H1 (cell line): ENCODE results near the gene HIVEP3. TPM values are rescaled to one million over a fixed set of nuclear protein-coding genes. Genes with fewer than 3 reads are reported as not detected.

ENCODE experiments used
- CTCF ChIA-PET: fragments of 300-600 bp; sonication (Branson Sonifier 250); formaldehyde crosslinking; loops from one replicate; lab custom pipeline; 2021; ENCODE audit not compliant: partially characterized antibody; lab: Charles Lee
- POLR2A ChIA-PET: fragments of 300-600 bp; sonication (Branson Sonifier 250); formaldehyde crosslinking; loops from one replicate; lab custom pipeline; 2021; ENCODE audit warnings: inconsistent platforms; ENCODE audit not compliant: partially characterized antibody; lab: Charles Lee
- DNase-seq, 2 experiments: peaks; one replicate each; pipeline versions ENCODE4 v3.0.0 to v3.0.0-alpha.2; 2010 to 2022; ENCODE audit warnings: low spot score in 2 of 2, low read depth in 1 of 2, mixed read lengths in 1 of 2
- FAIRE-seq: peaks from 2 replicates; lab custom pipeline; 2011; peaks lifted over from hg19 to GRCh38; lab: Jason Lieb, UNC
- H2AFZ ChIP-seq: 2 replicates; pipeline ENCODE4 v1.8.1; 2012; ENCODE audit warnings: low read length, inconsistent platforms
- H2AK5ac ChIP-seq: 2 replicates; pipeline ENCODE4 v1.6.1; 2013; ENCODE audit warnings: low read depth, low read length
- H2BK120ac ChIP-seq: replicated peaks from 2 replicates; pipeline ENCODE3; 2013; ENCODE audit warnings: low read depth, low read length, inconsistent platforms
- H2BK12ac ChIP-seq: 2 replicates; pipeline ENCODE4 v1.6.1; 2013; ENCODE audit warnings: low read depth, low read length
- H2BK15ac ChIP-seq: 2 replicates; pipeline ENCODE4 v1.6.1; 2013; ENCODE audit warnings: low read length
- H2BK20ac ChIP-seq: 2 replicates; pipeline ENCODE4 v1.6.1; 2013; ENCODE audit warnings: low read length
- H2BK5ac ChIP-seq: 2 replicates; pipeline ENCODE4 v1.6.1; 2013; ENCODE audit warnings: low read depth, low read length
- H3K14ac ChIP-seq: 2 replicates; pipeline ENCODE4 v1.6.1; 2013; ENCODE audit warnings: inconsistent platforms; ENCODE audit not compliant: insufficient read length
- H3K18ac ChIP-seq: 2 replicates; pipeline ENCODE4 v1.6.1; 2013; ENCODE audit warnings: low read length; ENCODE audit errors: extremely low read depth
- H3K23ac ChIP-seq: 2 replicates; pipeline ENCODE4 v1.6.1; 2013; ENCODE audit warnings: inconsistent platforms; ENCODE audit not compliant: insufficient read length
- H3K23me2 ChIP-seq: 2 replicates; pipeline ENCODE4 v1.6.1; 2013; ENCODE audit warnings: low read depth, low read length
- H3K27ac ChIP-seq: 2 replicates; pipeline ENCODE4 v1.6.1; 2011; ENCODE audit warnings: low read depth, low read length, inconsistent platforms
- H3K27me3 ChIP-seq, 4 experiments: replicated peaks in 1 of 4; 1 replicate in 1 of 4; 2 replicates in 3 of 4; pipeline versions ENCODE4 v1.6.1 to v1.8.1; 2011 to 2013; ENCODE audit warnings: low read length in 3 of 4, mild to moderate bottlenecking in 3 of 4, inconsistent platforms in 2 of 4, mixed read lengths in 2 of 4, moderate library complexity in 1 of 4; ENCODE audit not compliant: control insufficient read depth in 3 of 4, insufficient read depth in 3 of 4; ENCODE audit errors: extremely low read depth in 1 of 4
- H3K36me3 ChIP-seq, 4 experiments: 2 replicates each; pipeline versions ENCODE4 v1.6.1 to v1.8.1; 2011 to 2013; ENCODE audit warnings: mild to moderate bottlenecking in 4 of 4, low read length in 3 of 4, moderate library complexity in 2 of 4, control low read depth in 1 of 4, inconsistent platforms in 1 of 4; ENCODE audit not compliant: insufficient read depth in 4 of 4, control insufficient read depth in 2 of 4
- H3K4ac ChIP-seq: replicated peaks from 2 replicates; pipeline ENCODE3; 2013; ENCODE audit warnings: low read length, low read depth, mixed read lengths, inconsistent platforms; ENCODE audit not compliant: insufficient read length
- H3K4me1 ChIP-seq, 4 experiments: replicated peaks in 1 of 4; 1 replicate in 1 of 4; 2 replicates in 3 of 4; pipeline versions ENCODE4 v1.6.1 to v1.8.1; 2011 to 2013; ENCODE audit warnings: low read length in 3 of 4, inconsistent platforms in 2 of 4, mixed read lengths in 1 of 4; ENCODE audit not compliant: insufficient read depth in 4 of 4, control insufficient read depth in 3 of 4
- H3K4me2 ChIP-seq, 2 experiments: 2 replicates each; pipeline versions ENCODE4 v1.6.1 to v1.8.1; 2011 to 2013; ENCODE audit warnings: low read depth in 2 of 2, low read length in 2 of 2, control low read depth in 1 of 2, inconsistent platforms in 1 of 2, mild to moderate bottlenecking in 1 of 2; ENCODE audit not compliant: insufficient read depth in 1 of 2
- H3K4me3 ChIP-seq, 4 experiments: fragments of 200-600, 300-600 bp in 1 of 4; sonication (generic), shearing (Covaris generic), sonication (Bioruptor Twin) in 1 of 4; 2 replicates each; pipeline versions ENCODE4 v1.5.1 to v1.8.1; 2011 to 2016; ENCODE audit warnings: low read length in 4 of 4, low read depth in 3 of 4, control low read depth in 2 of 4, inconsistent platforms in 2 of 4, mild to moderate bottlenecking in 2 of 4, mixed read lengths in 1 of 4, moderate library complexity in 1 of 4; ENCODE audit not compliant: insufficient read depth in 2 of 4; ENCODE audit errors: extremely low read depth in 1 of 4
- H3K56ac ChIP-seq: replicated peaks from 2 replicates; pipeline ENCODE3; 2013; ENCODE audit warnings: low read depth, mild to moderate bottlenecking, mixed read lengths, low read length, inconsistent platforms; ENCODE audit not compliant: insufficient read length
- H3K79me1 ChIP-seq: 2 replicates; pipeline ENCODE4 v1.6.1; 2013; ENCODE audit warnings: low read depth, low read length, control low read depth
- H3K79me2 ChIP-seq, 2 experiments: 2 replicates each; pipeline versions ENCODE4 v1.6.1 to v1.8.1; 2012 to 2013; ENCODE audit warnings: low read length in 2 of 2, mild to moderate bottlenecking in 2 of 2, inconsistent platforms in 1 of 2; ENCODE audit not compliant: insufficient read depth in 2 of 2, control insufficient read depth in 1 of 2
- H3K9ac ChIP-seq, 4 experiments: replicated peaks in 1 of 4; 1 replicate in 1 of 4; 2 replicates in 3 of 4; pipeline versions ENCODE4 v1.6.1 to v1.8.1; 2011 to 2013; ENCODE audit warnings: low read depth in 3 of 4, low read length in 3 of 4, control low read depth in 2 of 4, mild to moderate bottlenecking in 2 of 4, moderate library complexity in 2 of 4, inconsistent platforms in 1 of 4; ENCODE audit errors: extremely low read depth in 1 of 4
- H3K9me3 ChIP-seq, 2 experiments: 2 replicates each; pipeline versions ENCODE4 v1.6.1 to v1.8.1; 2012 to 2013; ENCODE audit warnings: mild to moderate bottlenecking in 2 of 2, moderate library complexity in 2 of 2, control low read depth in 1 of 2, inconsistent platforms in 1 of 2, low read depth in 1 of 2, low read length in 1 of 2, mixed read lengths in 1 of 2; ENCODE audit not compliant: insufficient read depth in 2 of 2
- H4K20me1 ChIP-seq, 2 experiments: replicated peaks in 1 of 2; 2 replicates each; pipeline versions ENCODE3 to v1.8.1; 2011 to 2013; ENCODE audit warnings: inconsistent platforms in 2 of 2, low read length in 2 of 2, mild to moderate bottlenecking in 1 of 2; ENCODE audit not compliant: insufficient read depth in 2 of 2, control insufficient read depth in 1 of 2
- H4K5ac ChIP-seq: 2 replicates; pipeline ENCODE4 v1.6.1; 2013; ENCODE audit warnings: low read length, low read depth, mixed read lengths, inconsistent platforms; ENCODE audit not compliant: insufficient read length
- H4K8ac ChIP-seq: 2 replicates; pipeline ENCODE4 v1.8.0; 2013; ENCODE audit warnings: mild to moderate bottlenecking, moderate library complexity, low read length, inconsistent platforms; ENCODE audit not compliant: insufficient read depth; ENCODE audit errors: extremely low read depth
- H4K91ac ChIP-seq: replicated peaks from 2 replicates; pipeline ENCODE3; 2013; ENCODE audit warnings: low read length, mixed read lengths, inconsistent platforms; ENCODE audit not compliant: insufficient read length
- CBX8 ChIP-seq: fragments of 300-800, 300-1000 bp; sonication (generic); IDR thresholded peaks from 2 replicates; pipeline ENCODE4 v1.7.1; 2016; ENCODE audit warnings: low read depth, low read length, borderline replicate concordance
- GTF2F1 ChIP-seq: IDR thresholded peaks from 2 replicates; pipeline ENCODE4 v1.6.1; 2012; ENCODE audit warnings: low read depth, low read length, improper control_type of control experiment, borderline replicate concordance
- MAFK ChIP-seq: IDR thresholded peaks from 2 replicates; pipeline ENCODE4 v1.6.1; 2012; ENCODE audit warnings: low read depth, mild to moderate bottlenecking, improper control_type of control experiment, low read length
- RNF2 ChIP-seq: fragments of 200-900, 300-1000 bp; sonication (generic); IDR thresholded peaks from 2 replicates; pipeline ENCODE4 v1.7.1; 2016; ENCODE audit warnings: borderline replicate concordance, low read depth, mild to moderate bottlenecking, antibody characterized with exemption, low read length; ENCODE audit not compliant: poor library complexity, severe bottlenecking; ENCODE audit errors: missing control alignments
- WGBS, 2 experiments: shearing (Covaris generic) in 1 of 2; methylation state at CpG; one replicate each; pipeline versions ENCODE4 v1.1.6 to v1.1.7; 2013 to 2015; ENCODE audit warnings: low lambda C conversion rate in 2 of 2, mixed read lengths in 2 of 2, inconsistent platforms in 1 of 2, low coverage in 1 of 2, missing lambda C conversion rate in 1 of 2; ENCODE audit not compliant: insufficient replicate concordance in 2 of 2, insufficient coverage in 1 of 2, insufficient read length in 1 of 2; ENCODE audit errors: extremely low coverage in 1 of 2, missing lambda C conversion rate in 1 of 2; 5-methylcytosine and 5-hydroxymethylcytosine counted together
- polyA plus RNA-seq, 7 experiments: library from polyadenylated mRNA; depleted of rRNA in 3 of 7; stranded (reverse) in 5 of 7; unstranded in 2 of 7; fragments of >200 nt in 5 of 7; fragments of 200-250 nt in 2 of 7; gene quantifications; 1 replicate in 5 of 7; 2 replicates in 1 of 7; 4 replicates in 1 of 7; pipeline versions ENCODE4 v1.2.1 to v1.2.3, GENCODE V29; 2011 to 2013; ENCODE audit warnings: missing spikeins in 2 of 7, mixed read lengths in 2 of 7
- total RNA-seq: library from RNA; stranded (reverse); fragmentation: NEBNext Ultra II Directional; extraction: Animal tissue kit (Norgen Biotek cat#: 25700); gene quantifications from 2 replicates; pipeline ENCODE4 v1.2.1, GENCODE V29; 2021

HIVEP3 gene
- total and polyA plus RNA-seq, 2 of the 8 experiments (the other 6 are each of a cell fraction or from before 2014, with no cell fraction given): 0.24 to 0.69 TPM

- Histone ChIP-seq H2AK5ac (no peak overlapping the region), H2BK15ac (no peak overlapping the region), H3K36me3 (no peaks in the 10 kb centered on the region), H3K14ac (no peak overlapping the region), H2BK5ac (no peak overlapping the region), H4K20me1 (no peaks in the 10 kb centered on the region), H3K4me1 (peaks cover 0 to 3% (median 0%) of the 10 kb centered on the region in 4 experiments; a peak in 1 of 7 replicates), H3K4me3 (no peak overlapping the region), H2BK20ac (no peak overlapping the region), H3K4ac (no peak overlapping the region), H3K56ac (no peak overlapping the region), H3K9me3 (no peaks in the 10 kb centered on the region), H4K8ac (no peak overlapping the region), H3K27ac (no peak overlapping the region), H3K18ac (no peak overlapping the region), H3K79me1 (no peaks in the 10 kb centered on the region), H3K27me3 (no peaks in the 10 kb centered on the region), H3K4me2 (no peak overlapping the region), H2BK120ac (no peak overlapping the region), H3K9ac (no peak overlapping the region), H3K79me2 (no peaks in the 10 kb centered on the region), H2BK12ac (no peak overlapping the region), H2AFZ (no peak overlapping the region), H4K91ac (no peak overlapping the region), H3K23ac (no peak overlapping the region), H4K5ac (no peak overlapping the region), H3K23me2 (no peaks in the 10 kb centered on the region; the same call in 1 of the 2 replicates)
- DNase-seq: no peak
- FAIRE-seq: no peak
- CTCF ChIA-PET: no interaction called here
- TF ChIP-seq RNF2 (no peak), CBX8 (no peak), GTF2F1 (no peak), MAFK (no peak)
- 100% methylated on average over 3 of the region's 3 CpGs; no CpG with 5 or more reads in 1 of the 2 experiments for WGBS, 2 experiments
- POLR2A ChIA-PET: no interaction called here
Observed at GRCh38 chr1:41724926-41725325, 193.8 kb downstream of the HIVEP3 start.
